Activated gamma-delta T cell treated with anti-CD3 and anti-CD28 coated beads, Interleukin-2, amount 50 U/mL, for 16 hours (primary cell): ENCODE data around the gene ZNF562.
"Not testable (repeated sequence)": the region's sequence is repeated elsewhere in the genome, so short reads cannot be mapped to it uniquely, and the experiment has no call there.

Experiments
- DNase-seq: peaks from one replicate; pipeline ENCODE4 v3.0.0-alpha.2; 2020; ENCODE audit warnings: low read depth

The ZNF562 gene

GRCh38 chr19:9674663-9675357 lies at the start of gene ZNF562:
ZNF562 (minus strand) TSS chr19:9675100; CDS start chr19:9660744, 14,356 bp downstream.
- peak; percentile 66 for DNase-seq

DNA sequence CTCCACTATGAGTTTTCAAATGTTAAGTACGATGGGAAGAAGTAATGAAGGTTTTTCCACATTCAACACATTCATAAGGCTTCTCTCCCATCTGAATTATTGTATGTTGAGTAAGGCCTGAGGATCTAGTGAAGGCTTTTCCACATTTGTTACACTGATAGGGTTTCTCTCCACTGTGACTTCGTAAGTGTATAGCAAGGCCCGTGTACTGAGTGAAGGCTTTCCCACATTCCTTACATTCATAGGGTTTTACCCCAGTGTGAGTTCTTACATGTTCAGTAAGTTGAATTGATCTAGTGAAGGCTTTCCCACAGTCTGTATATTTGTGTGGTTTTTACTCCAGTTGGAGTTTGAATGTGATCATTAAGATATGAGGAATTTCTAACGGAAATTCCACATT lies 49.3 kb upstream of the ZNF562 start:
- DNase-seq: no peak

DNA sequence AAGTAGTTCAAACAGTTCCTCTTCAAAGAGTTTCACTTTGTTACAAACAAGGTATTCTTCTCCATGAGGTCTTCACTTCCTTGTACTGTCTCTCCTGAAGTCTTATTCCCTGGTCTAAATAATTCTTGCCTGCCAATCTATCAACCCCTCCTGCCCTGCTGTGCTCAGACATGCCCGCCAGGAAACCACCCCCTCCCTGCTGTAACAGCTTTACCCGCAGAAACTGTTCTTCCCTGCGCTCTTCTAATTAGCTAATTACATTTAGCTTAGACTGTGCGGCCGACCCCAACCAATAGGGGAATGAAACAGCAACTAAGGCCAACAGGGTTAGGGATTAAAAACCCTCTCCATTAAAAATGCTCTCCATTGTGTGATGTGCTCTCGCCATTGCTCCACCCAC lies 47.0 kb upstream of the ZNF562 start:
- DNase-seq: no peak

DNA sequence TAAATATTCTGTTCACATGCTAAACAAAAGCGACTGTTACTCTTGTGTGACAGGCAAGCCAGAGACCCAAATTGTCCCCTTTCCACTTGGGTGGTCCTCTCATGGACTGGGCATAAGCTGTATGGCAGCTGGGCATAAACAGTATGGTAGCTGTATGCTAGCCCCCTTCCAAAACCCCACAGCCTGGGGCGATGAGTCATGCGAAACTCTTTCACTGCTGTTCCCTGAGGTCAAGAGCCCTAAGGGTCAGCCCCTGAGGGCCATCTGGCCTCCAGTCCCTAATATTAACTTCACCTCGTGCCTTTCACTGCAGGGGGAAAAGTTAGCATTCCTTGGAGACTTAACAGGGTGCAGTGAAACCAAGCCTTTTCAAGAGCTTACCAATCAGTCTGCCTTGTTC lies 45.6 kb upstream of the ZNF562 start:
- DNase-seq: no peak

- DNase-seq: no peak
Observed at GRCh38 chr19:9711815-9712214, 36.9 kb upstream of the ZNF562 start.

- no peak for DNase-seq
Observed at GRCh38 chr19:9709305-9709704, 34.4 kb upstream of the ZNF562 start.

- no peak for DNase-seq
Observed at GRCh38 chr19:9705836-9706235, 30.9 kb upstream of the ZNF562 start.

DNA sequence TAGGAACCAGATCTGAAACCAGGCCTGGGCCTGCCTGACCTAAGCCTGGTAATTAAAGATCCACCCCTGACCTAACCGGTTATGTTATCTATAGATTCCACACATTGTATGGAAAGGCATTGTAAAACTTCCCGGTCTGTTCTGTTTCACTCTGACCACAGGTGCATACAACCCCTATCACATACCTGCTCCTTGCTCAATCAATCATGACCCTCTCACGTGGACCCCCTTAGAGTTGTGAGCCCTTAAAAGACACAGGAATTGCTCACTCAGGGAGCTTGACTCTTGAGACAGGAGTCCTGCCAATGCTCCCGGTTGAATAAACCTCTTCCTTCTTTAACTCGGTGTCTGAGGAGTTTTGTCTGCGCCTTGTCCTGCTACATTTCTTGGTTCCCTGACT lies 27.3 kb upstream of the ZNF562 start:
- DNase-seq: no peak

DNA sequence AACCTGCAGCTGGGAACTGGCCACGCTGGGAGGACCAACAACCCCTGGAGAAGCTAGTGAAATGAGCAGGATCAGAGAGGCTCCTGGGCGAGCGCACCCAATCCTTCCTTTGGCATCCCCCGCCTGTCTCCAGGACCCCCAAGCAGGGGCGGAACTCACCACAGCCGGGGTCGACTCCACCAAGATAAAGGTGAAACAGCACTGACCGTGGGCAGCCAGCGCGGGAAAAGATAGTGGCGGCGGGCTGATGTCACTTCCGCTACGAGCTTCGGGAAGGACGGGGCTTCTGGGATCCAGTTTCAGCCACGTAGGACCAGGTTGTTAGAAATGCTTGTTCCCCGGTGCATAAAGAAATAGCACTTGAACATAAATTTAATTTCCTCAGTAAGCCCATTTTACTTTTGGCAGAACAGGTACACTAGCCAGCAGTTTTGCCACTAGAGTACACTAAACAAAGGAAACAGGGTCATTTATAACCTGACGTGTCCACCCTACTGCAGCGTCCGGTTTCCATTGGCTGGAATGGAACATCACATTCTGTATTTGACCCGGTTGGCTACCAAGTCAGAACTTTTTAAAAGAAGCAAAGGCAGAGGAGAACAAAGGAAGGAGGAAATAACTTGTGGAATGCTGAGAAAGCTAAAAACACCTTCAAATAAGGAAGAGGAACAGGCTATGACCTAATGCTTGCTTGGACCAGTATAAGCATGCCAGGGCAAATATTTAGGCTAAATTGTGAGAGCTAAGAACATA lies 25.5 kb upstream of the ZNF562 start:
- DNase-seq: no peak

DNA sequence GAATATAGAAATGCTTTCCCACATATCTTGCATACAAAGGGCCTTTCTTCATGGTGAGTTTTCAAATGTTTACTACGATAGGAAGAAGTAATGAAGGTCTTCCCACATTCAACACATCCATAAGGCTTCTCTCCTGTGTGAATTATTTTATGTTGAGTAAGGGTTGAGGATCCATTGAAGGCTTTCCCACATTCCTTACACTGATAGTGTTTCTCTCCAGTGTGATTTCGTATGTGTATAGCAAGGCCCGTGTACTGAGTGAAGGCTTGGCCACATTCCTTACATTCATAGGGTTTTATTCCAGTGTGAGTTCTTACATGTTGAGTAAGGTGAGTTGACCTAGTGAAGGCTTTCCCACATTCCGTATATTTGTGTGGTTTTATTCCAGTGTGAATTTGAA lies 15.4 kb upstream of the ZNF562 start:
- DNase-seq: not testable (repeated sequence)

GRCh38 chr19:9679996-9680395 lies 5.1 kb upstream of the ZNF562 start:
- DNase-seq: not testable (repeated sequence)

DNA sequence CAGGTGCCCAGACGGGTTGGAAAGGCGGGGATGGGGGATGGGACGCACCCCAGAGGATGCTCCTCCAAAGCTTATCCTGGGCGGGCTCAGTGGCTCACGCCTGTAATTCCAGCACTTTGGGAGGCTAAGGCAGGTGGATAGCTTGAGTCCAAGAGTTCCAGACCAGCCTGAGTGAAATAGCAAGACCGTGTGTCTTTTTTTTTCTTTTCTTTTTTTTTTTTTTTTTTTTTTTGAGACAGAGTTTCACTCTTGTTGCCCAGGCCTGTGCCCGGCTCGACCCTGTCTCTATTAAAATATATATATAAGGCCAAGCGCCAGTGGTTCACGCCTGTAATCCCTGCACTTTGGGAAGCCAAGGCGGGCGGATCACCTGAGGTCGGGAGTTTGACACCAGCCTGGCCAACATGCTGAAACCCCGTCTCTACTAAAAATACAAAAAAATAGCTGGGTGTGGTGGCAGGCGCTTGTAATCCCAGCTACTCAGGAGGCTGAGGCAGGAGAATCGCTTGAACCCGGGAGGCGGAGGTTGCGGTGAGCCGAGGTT lies 530 bp upstream of the ZNF562 start:
- not testable (repeated sequence) for DNase-seq

- DNase-seq: no peak
Observed at GRCh38 chr19:9673912-9674662, 813 bp downstream of the ZNF562 start.

DNA sequence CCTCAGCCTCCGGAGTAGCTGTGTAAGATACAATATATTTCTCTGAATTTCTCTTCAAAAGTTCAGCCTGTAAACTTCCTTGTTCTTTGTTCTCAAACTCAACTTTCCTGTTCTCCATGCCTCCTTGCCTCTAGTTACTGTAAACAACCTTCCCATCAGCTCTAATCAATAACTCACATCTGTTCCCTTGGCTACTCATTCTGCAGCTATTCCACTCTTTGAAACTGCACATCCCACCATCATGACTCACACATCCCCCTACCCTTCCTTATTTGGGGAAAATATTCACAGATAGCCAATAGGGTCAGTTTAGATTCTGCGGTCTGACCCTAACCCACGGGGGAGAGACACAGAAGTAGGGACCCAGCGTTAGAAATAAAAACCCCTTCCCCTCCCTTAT lies 2.0 kb downstream of the ZNF562 start:
- DNase-seq: no peak

- DNase-seq: no peak
Observed at GRCh38 chr19:9671655-9672054, 3.2 kb downstream of the ZNF562 start.

DNA sequence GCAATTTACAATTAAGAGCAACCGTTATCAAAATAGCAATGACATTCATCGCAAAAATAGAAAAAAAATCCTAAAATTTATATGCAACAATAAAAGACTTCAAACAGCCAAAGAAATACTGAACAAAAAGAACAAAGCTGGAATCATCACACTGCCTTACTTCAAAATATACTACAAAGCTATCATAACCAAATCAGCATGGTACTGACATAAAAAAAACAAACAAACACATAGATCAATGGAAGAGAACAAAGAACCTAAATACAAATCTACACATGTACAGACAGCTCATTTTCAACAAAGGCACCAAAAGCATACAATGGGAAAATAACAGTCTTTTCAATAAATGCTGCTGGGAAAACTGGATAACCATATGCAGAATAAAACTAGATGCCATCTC lies 6.4 kb downstream of the ZNF562 start:
- DNase-seq: no peak

DNA sequence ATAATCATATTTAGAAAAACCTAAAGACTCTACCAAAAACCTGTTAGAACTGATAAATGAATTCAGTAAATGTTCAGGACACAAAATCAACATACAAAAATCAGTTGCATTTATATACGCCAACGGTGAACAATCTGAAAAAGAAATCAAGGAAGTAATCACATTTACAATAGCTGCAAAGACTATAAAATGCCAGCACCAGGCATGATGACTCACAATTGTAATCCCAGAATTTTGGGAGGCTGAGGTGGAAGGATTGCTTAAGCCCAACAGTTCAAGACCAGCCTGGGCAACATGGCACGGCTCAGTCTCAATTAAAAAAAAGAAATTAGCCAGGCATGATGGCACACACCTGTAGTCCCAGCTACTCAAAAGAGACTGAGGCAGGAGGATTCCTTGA lies 7.0 kb downstream of the ZNF562 start:
- no peak for DNase-seq

- DNase-seq: no peak
Observed at GRCh38 chr19:9658769-9659168, 16.1 kb downstream of the ZNF562 start.

DNA sequence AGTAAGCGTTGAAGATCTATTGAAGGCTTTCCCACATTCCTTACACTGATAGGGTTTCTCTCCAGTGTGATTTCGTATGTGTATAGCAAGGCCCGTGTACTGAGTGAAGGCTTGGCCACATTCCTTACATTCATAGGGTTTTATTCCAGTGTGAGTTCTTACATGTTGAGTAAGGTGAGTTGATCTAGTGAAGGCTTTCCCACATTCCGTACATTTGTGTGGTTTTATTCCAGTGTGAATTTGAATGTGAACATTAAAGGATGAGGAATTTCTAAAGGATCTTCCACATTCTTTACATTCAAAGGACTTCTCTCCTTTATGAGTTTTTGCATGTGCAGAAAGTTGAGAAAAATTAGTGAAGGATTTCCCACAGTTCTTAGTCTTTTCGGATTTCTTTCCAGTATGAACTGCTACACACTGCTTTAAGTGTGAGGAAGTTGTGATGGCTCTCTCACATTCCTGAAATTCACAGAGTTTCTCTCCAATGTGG lies 21.8 kb downstream of the ZNF562 start:
- DNase-seq: not testable (repeated sequence)

GRCh38 chr19:9651464-9651863 lies 23.4 kb downstream of the ZNF562 start:
- not testable (repeated sequence) for DNase-seq

- no peak for DNase-seq
Observed at GRCh38 chr19:9650345-9650744, 24.6 kb downstream of the ZNF562 start.

- no peak for DNase-seq
Observed at GRCh38 chr19:9645472-9645871, 29.4 kb downstream of the ZNF562 start.
